Naive B cell (primary cell): Measurements from ENCODE around the gene EPHX1. TPM values are rescaled to one million over a fixed set of nuclear protein-coding genes. Genes with fewer than 3 reads are reported as not detected.

Source experiments
- ATAC-seq, 2 donors: fragments of 150-1000 bp; cut with Tn5 transposase; 2 replicates each; pipeline ENCODE4 v1.10.0; 2021; ENCODE audit warnings: low read depth in 2 of 2, mild to moderate bottlenecking in 2 of 2, moderate library complexity in 2 of 2
- DNase-seq: peaks from one replicate; pipeline ENCODE4 v3.0.0; 2022
- H3K27ac Mint-ChIP-seq, 6 donors: one replicate each; pipeline ENCODE4 v1.8.0; 2020 to 2022; ENCODE audit warnings: mild to moderate bottlenecking in 6 of 6, mixed read lengths in 6 of 6, moderate library complexity in 5 of 6, inconsistent platforms in 2 of 6
- H3K27me3 Mint-ChIP-seq, 3 donors: one replicate each; pipeline ENCODE4 v1.8.0; 2021 to 2022; ENCODE audit warnings: mixed read lengths in 3 of 3, mild to moderate bottlenecking in 1 of 3
- H3K36me3 Mint-ChIP-seq, 2 donors: one replicate each; pipeline ENCODE4 v1.8.0; 2020 to 2022; ENCODE audit warnings: mixed read lengths in 2 of 2, inconsistent platforms in 1 of 2, mild to moderate bottlenecking in 1 of 2
- H3K4me1 Mint-ChIP-seq, 3 donors: one replicate each; pipeline ENCODE4 v1.8.0; 2020 to 2022; ENCODE audit warnings: mixed read lengths in 3 of 3, inconsistent platforms in 1 of 3, mild to moderate bottlenecking in 1 of 3, moderate library complexity in 1 of 3
- H3K4me3 Mint-ChIP-seq, 8 donors: one replicate each; pipeline ENCODE4 v1.8.0; 2020 to 2022; ENCODE audit warnings: mild to moderate bottlenecking in 8 of 8, mixed read lengths in 8 of 8, moderate library complexity in 8 of 8, inconsistent platforms in 2 of 8
- H3K9me3 Mint-ChIP-seq, 7 donors: one replicate each; pipeline ENCODE4 v1.8.0; 2020 to 2022; ENCODE audit warnings: mixed read lengths in 7 of 7, mild to moderate bottlenecking in 5 of 7, inconsistent platforms in 2 of 7, moderate library complexity in 1 of 7
- polyA plus RNA-seq, 6 donors: library from polyadenylated mRNA; unstranded; fragments of 300-500 nt; fragmentation: Illumina TruSeq; gene quantifications; one replicate each; pipeline ENCODE4 v1.2.3, GENCODE V29; 2021; ENCODE audit warnings: low read depth in 6 of 6

The EPHX1 gene
- polyA plus RNA-seq, 6 donors from 2014 or later, result 0.24 to 1.1 (median 1.0) TPM; not detected in 1

DNA sequence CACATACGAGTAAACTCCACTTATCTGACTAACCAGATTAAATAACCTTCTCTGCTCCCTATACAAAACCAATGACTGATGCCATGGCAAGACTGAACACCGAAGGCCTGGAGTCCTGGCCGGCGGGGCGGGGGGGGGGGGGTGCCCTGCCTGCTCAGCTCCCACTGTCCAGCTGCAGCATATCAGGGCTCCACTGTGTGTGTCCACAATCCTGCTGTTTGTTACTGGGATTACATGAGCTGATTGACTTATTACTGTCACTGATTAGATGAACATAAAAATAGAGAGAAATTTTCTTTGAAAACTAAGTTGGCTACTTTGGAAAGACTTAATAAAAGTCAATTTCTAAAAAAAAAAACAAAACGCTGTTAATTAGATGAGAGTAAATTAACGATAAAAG is 47.3 kb downstream of the EPHX1 start:
- Mint-ChIP-seq H3K27me3 (no peaks in the 10 kb centered on the region), H3K4me3 (no peak overlapping the region), H3K36me3 (peaks cover 15 to 46% of the 10 kb centered on the region in 2 donors), H3K4me1 (peaks cover 18 to 43% (median 33%) of the 10 kb centered on the region in 3 donors), H3K9me3 (no peaks in the 10 kb centered on the region), H3K27ac (peak overlapping the region in 3 of 6 donors; percentile 54 to 90 (median 82))
- no peak for ATAC-seq
- no peak for DNase-seq

DNA sequence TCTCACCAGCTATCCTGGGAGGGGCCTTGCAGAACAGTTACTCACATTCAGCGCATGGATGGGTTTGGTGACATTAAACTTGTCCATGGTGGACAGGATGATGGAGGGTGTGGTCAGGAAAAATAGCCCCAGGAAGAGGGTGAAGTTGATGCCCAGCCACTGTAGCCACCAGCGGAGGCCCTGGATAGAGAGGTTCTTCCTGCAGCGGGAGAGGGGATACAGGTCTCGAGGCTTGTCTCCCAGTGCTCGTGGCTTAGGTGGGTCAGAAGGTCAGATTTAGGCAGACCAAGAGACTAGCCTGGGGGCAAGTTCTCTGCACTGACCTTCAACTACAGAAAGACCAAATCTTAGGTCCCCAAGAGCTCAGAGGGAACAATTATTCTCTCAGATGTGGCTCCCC is 49.2 kb downstream of the EPHX1 start:
- Mint-ChIP-seq H3K36me3 (peaks cover 11 to 38% of the 10 kb centered on the region in 2 donors), H3K27me3 (no peaks in the 10 kb centered on the region), H3K4me1 (peaks cover 6 to 25% (median 15%) of the 10 kb centered on the region in 3 donors), H3K27ac (no peak overlapping the region), H3K9me3 (no peaks in the 10 kb centered on the region), H3K4me3 (no peak overlapping the region)
- DNase-seq (no peak), ATAC-seq (no peak)

DNA sequence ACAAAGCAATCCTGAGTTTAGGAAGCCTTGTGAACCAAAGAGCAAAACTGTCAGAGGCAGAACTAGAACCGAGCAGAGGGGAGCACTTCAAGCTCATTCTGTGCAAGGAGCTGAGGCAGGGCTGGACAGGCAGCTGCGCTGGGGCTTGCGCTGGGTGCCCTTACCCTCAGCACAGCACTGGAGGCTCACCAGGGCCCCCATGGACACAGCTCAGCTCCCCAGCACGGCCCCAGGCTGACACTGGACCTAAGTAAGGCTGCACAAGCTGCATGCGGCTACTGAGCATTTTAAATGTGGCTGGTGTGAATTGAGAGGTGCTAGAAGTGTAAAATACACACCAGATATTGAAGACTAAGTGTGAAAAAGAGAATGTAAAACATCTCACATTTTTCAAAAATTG is 50.2 kb downstream of the EPHX1 start:
- H3K27me3 Mint-ChIP-seq, result no peaks in the 10 kb centered on the region
- peaks cover 6 to 31% of the 10 kb centered on the region in 2 donors for H3K36me3 Mint-ChIP-seq
- DNase-seq (no peak), ATAC-seq (no peak)
- H3K4me1 Mint-ChIP-seq, result peaks cover 5 to 20% (median 15%) of the 10 kb centered on the region in 3 donors
- H3K4me3 Mint-ChIP-seq, result no peak overlapping the region
- peak overlapping the region in 1 of 6 donors; percentile 63 for H3K27ac Mint-ChIP-seq
- no peaks in the 10 kb centered on the region for H3K9me3 Mint-ChIP-seq

DNA sequence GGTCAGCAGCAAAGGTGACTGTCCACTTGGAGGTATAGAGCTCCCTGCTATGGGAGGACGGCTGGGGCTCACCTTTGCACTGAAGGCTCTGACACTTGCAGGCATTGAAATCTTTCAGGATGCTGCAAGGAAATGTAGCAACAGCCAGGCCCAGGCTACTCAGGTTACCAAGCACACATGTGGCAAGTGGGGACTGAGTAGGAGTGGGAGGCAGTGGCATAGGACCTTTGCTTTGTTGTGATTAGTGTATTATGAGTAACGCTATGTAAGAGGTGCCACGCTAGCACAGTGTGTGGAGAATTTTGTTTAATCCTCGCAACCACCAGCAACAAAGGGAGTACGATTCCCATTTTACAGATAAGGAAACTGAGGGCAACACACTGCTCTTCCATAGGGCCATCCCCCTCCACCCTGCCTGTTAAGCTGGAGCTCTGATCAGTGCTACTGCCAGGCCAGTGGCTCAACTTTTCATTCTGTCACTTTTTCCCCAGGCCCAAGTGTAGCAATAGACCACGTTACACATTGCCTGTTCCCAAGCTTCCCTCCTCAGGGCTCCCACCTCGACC is 51.0 kb downstream of the EPHX1 start:
- no peak for DNase-seq
- Mint-ChIP-seq H3K27ac (peak overlapping the region in 2 of 6 donors; percentile 40 to 63), H3K4me3 (no peak overlapping the region), H3K36me3 (peaks cover 6 to 24% of the 10 kb centered on the region in 2 donors), H3K4me1 (peaks cover 7 to 16% (median 12%) of the 10 kb centered on the region in 3 donors), H3K9me3 (no peaks in the 10 kb centered on the region), H3K27me3 (no peaks in the 10 kb centered on the region)
- no peak for ATAC-seq

DNA sequence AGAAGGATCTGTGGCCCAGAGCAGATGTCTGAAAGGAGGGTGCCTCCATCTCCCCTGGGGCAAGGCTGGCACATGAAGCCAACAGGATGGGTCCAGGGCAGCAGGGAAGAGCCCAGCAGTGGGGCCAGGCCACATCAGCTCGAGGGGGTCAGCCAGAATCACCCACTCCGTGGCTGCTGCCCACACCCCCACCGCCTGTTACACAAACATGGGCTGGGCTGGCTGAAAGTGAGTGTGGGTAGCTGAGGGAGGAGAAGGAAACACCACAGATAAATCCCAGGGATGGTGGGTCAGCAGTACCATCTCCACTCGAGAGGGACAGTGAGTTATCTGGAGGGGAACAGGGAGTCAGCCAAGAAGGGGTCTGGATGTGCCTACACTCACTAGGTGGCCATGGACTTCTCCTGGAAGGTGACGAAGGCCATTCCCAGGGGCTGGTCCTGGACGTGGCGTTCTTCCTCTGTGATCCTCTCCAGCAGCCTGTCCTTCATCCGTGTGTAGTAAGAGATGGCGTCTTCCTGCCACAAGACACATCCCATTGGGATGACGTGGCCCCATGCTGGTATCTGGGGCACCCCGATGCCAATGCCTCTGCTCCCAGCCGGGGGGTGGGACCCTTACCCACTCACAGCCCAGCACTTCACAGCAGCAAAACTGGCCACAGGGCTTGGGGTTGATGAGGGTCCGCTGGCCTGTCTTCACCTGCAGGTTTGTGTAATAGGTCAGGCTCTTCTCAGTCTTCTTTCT is 52.1 kb downstream of the EPHX1 start:
- Mint-ChIP-seq H3K36me3 (peaks cover 11 to 28% of the 10 kb centered on the region in 2 donors), H3K4me1 (peaks cover 12 to 15% (median 14%) of the 10 kb centered on the region in 3 donors), H3K27me3 (no peaks in the 10 kb centered on the region), H3K27ac (peak overlapping the region in 1 of 6 donors; percentile 73), H3K9me3 (no peaks in the 10 kb centered on the region), H3K4me3 (no peak overlapping the region)
- DNase-seq (no peak), ATAC-seq (no peak)

DNA sequence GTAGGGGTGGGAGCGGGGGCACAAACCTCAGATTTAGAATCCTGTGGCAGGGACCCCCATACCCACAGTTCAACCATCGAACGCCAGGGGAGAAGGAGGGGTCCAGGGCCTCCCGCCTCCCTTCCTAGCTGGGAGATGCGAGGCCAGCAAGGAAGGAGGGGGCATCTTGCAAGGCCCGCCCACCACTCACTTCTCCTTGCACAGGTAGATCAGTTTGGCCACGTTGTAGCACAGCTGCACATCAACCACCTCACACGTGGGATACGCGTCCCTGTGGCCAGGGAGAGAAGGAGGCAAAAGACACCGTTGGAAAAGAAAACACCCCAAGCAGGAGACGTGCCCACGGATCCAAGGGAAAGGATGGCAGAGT is 52.6 kb downstream of the EPHX1 start:
- Mint-ChIP-seq H3K36me3 (peaks cover 12 to 29% of the 10 kb centered on the region in 2 donors), H3K4me3 (no peak overlapping the region), H3K4me1 (peaks cover 13 to 19% (median 16%) of the 10 kb centered on the region in 3 donors), H3K27ac (peak overlapping the region in 1 of 6 donors; percentile 70), H3K27me3 (no peaks in the 10 kb centered on the region), H3K9me3 (no peaks in the 10 kb centered on the region)
- ATAC-seq, result no peak
- DNase-seq, result no peak

DNA sequence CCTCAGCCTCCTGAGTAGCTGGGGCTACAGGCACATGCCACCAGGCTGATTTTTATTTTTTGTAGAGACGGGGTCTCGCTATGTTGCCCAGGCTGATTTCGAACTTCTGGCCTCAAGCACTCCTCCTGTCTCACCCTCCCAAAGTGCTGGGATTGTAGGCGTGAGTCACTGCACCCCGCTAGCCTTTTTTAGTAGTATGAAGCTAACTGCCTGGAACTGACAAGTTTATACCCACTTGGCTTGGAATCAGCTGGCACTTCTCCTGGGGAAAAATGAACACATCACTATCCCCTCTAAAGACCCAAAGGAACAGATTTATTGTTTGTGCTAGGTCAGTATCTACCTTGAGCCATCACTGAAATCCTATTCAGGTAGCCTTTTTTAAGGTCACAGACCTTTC is 53.2 kb downstream of the EPHX1 start:
- H3K9me3 Mint-ChIP-seq, result no peaks in the 10 kb centered on the region
- no peak overlapping the region for H3K4me3 Mint-ChIP-seq
- no peaks in the 10 kb centered on the region for H3K27me3 Mint-ChIP-seq
- peaks cover 16 to 29% of the 10 kb centered on the region in 2 donors for H3K36me3 Mint-ChIP-seq
- ATAC-seq (no peak), DNase-seq (no peak)
- H3K4me1 Mint-ChIP-seq, result peaks cover 13 to 20% (median 20%) of the 10 kb centered on the region in 3 donors
- no peak overlapping the region for H3K27ac Mint-ChIP-seq

DNA sequence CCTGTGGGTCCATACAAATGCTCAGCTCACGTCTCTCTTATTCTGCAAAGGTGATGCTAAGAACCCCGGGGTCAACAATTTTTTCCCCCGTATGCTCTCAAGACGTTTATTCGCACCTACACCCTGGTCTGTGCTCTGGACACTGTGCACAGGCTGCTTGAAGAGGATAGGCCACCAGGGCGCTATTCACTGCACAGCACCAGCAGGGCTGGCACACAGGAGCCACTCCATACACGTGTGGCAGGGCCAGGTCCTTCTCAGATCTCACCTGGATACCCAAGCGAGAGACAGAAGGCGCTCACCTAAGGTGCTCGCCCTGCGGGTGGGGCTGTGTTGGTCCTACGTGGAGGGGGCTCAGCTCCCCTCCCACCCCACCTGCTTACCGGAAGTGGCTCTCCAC is 55.6 kb downstream of the EPHX1 start:
- H3K4me3 Mint-ChIP-seq, result no peak overlapping the region
- peaks cover 14 to 22% of the 10 kb centered on the region in 2 donors for H3K36me3 Mint-ChIP-seq
- ATAC-seq (peak in 1 of 2 donors; percentile 5), DNase-seq (no peak)
- peaks cover 13 to 21% (median 20%) of the 10 kb centered on the region in 3 donors for H3K4me1 Mint-ChIP-seq
- no peaks in the 10 kb centered on the region for H3K9me3 Mint-ChIP-seq
- H3K27me3 Mint-ChIP-seq, result no peaks in the 10 kb centered on the region
- H3K27ac Mint-ChIP-seq, result peak overlapping the region in 2 of 6 donors; percentile 65 to 72

DNA sequence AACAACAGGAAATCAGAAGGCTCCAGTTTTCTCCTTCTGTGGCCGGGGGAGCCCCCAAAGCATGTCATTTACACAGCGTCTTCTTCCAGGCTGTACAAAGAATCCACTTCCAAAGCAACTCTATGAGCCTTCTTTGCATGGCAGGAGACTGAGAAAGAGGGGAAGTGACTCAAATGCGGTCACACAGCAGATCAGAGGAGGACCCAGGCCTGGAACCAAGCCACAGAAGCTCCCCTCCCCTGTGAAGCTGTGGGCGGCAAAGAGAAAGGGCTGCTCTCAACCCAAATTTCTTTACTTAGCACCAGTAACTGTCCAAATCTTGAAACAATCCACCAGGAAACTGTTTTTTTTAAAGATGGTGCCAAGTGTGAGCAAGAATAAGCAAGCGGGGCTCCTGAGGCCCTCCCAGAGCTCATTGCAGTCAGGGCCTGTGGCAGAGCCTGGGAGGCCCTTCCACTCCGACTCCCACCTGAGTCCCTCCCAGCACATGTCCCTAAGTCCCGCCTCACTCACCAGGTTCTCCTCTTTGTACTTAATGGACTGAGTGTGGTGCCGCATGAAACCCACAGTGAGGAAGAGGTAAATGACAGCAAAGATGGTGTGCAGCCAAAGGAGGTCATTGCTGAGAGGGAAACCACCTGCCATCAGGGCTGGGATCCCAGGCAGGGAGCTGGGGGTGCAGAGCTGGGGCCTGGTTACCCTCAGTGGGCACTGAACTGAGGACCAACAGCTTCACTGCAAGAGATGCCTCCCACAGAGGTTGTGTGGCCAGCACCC is 56.3 kb downstream of the EPHX1 start:
- Mint-ChIP-seq H3K27me3 (no peaks in the 10 kb centered on the region), H3K9me3 (no peaks in the 10 kb centered on the region), H3K4me1 (peaks cover 13 to 21% (median 20%) of the 10 kb centered on the region in 3 donors), H3K27ac (peak overlapping the region; percentile 32 to 78 (median 62)), H3K36me3 (peaks cover 17% of the 10 kb centered on the region in 2 donors), H3K4me3 (peak overlapping the region in 2 of 8 donors; percentile 4 to 47)
- DNase-seq (peak; percentile 42), ATAC-seq (peak; percentile 93 to 98)

DNA sequence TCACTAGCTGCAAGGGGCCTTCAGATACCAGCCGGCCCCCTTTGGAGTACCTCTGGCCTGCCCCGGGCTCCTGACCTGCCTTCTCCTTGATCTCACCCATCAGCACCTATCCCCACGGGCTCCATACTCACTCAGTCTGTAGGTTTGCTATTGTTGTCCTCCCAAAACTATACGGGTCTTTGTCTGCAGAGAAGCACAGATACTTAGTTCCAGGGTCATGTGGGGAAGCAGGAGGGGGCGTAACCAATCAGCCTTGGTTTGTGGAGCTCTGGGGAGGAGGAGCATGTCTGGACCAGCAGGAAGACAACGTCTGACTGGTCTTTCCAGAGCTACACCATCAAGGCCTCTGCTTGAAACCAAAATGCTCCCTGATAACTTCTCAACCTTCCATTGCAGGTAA is 57.1 kb downstream of the EPHX1 start:
- DNase-seq (no peak), ATAC-seq (no peak)
- Mint-ChIP-seq H3K4me1 (peaks cover 13 to 21% (median 20%) of the 10 kb centered on the region in 3 donors), H3K36me3 (peaks cover 12 to 18% of the 10 kb centered on the region in 2 donors), H3K27me3 (no peaks in the 10 kb centered on the region), H3K9me3 (no peaks in the 10 kb centered on the region), H3K27ac (peak overlapping the region in 4 of 6 donors; percentile 63 to 82 (median 64)), H3K4me3 (no peak overlapping the region)

DNA sequence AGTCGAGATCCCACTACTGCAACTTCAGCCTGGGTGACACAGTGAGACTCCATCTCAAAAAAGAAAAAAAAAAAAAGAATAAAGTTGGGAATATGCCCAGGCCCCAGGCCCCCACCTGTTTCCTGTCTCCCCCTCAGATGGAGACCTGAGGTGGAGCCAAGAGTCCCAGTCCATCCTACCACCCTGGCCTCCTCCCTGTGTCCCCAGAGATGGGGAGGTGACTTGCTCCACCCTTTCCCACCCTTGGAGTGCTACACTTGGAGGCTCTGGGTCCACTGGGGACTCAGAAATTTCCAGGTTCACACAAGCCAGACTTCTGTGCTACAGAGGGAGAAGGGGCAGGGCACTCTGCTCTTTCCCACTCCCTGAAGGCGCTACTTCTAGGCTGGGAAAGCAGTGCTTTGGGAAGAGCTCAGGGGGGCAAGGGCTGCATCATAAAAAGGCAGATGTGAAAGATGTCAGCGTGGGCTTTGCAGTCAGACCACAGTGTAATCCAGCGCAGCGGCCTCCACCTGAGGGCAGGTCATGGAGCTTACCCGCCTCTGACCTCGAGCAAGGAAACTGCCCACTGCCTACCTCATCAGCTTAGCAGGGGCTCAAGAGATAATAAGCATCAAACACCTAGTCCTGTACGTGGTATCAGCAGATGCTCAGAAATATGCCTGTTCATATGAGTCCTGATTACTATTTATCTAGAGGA is 58.9 kb downstream of the EPHX1 start:
- H3K4me1 Mint-ChIP-seq, result peaks cover 13 to 22% (median 20%) of the 10 kb centered on the region in 3 donors
- H3K36me3 Mint-ChIP-seq, result peaks cover 12 to 19% of the 10 kb centered on the region in 2 donors
- ATAC-seq (no peak), DNase-seq (no peak)
- H3K9me3 Mint-ChIP-seq, result no peaks in the 10 kb centered on the region
- no peaks in the 10 kb centered on the region for H3K27me3 Mint-ChIP-seq
- peak overlapping the region in 1 of 6 donors; percentile 16 for H3K27ac Mint-ChIP-seq
- H3K4me3 Mint-ChIP-seq, result no peak overlapping the region

DNA sequence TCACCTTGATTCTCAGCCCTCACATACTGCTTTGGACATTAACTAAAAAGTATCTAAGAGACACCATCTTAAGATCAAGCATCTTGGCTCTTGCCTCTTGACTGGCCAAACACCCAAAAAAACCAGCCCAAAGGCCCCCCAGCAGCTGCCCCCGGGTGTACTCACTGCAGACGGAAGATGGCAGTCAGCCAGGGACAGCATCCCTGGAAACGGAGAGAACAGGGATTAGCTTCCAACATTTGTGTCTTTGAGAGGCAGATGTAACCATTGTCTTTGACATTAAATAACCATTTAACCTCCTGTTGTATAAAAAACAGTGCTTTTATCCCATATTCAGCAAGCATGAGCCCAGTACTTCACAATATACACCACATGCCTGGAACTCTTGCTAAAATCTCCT is 61.0 kb downstream of the EPHX1 start:
- Mint-ChIP-seq H3K9me3 (no peaks in the 10 kb centered on the region), H3K27ac (peak overlapping the region in 2 of 6 donors; percentile 52 to 90), H3K27me3 (no peaks in the 10 kb centered on the region), H3K36me3 (peaks cover 12 to 24% of the 10 kb centered on the region in 2 donors), H3K4me3 (no peak overlapping the region), H3K4me1 (peaks cover 11 to 23% (median 17%) of the 10 kb centered on the region in 3 donors)
- no peak for DNase-seq
- no peak for ATAC-seq
